Measurements from ENCODE around the gene AIPL1.

AIPL1 gene

GRCh38 chr17:6461246-6461645, 26.3 kb upstream of the AIPL1 start:
- no peaks in the 10 kb centered on the region for H3K9me3 ChIP-seq (ENCODE audit: insufficient read depth, low read depth, low read length)
- no peaks in the 10 kb centered on the region for H4K20me1 ChIP-seq (ENCODE audit: insufficient read depth, low read length, poor library complexity, severe bottlenecking)
- no peaks in the 10 kb centered on the region for H3K27me3 ChIP-seq (ENCODE audit: insufficient read depth, low read length, poor library complexity, severe bottlenecking)
- H3K9me2 ChIP-seq (replicated peaks; ENCODE audit: low read depth, low read length), result no peaks in the 10 kb centered on the region
- no peak overlapping the region for H2AFZ ChIP-seq (ENCODE audit: low read length)
- no peak overlapping the region for H3K4me3 ChIP-seq (ENCODE audit: low read length, poor library complexity, severe bottlenecking)
- H3K4me2 ChIP-seq (ENCODE audit: low read depth, low read length, poor library complexity, severe bottlenecking), result no peak overlapping the region
- no peaks in the 10 kb centered on the region for H3K79me2 ChIP-seq (ENCODE audit: insufficient read depth, low read length)
- H3K4me1 ChIP-seq (ENCODE audit: insufficient read depth, low read length, poor library complexity, severe bottlenecking), result no peaks in the 10 kb centered on the region
- TF ChIP-seq, protein P1, sequence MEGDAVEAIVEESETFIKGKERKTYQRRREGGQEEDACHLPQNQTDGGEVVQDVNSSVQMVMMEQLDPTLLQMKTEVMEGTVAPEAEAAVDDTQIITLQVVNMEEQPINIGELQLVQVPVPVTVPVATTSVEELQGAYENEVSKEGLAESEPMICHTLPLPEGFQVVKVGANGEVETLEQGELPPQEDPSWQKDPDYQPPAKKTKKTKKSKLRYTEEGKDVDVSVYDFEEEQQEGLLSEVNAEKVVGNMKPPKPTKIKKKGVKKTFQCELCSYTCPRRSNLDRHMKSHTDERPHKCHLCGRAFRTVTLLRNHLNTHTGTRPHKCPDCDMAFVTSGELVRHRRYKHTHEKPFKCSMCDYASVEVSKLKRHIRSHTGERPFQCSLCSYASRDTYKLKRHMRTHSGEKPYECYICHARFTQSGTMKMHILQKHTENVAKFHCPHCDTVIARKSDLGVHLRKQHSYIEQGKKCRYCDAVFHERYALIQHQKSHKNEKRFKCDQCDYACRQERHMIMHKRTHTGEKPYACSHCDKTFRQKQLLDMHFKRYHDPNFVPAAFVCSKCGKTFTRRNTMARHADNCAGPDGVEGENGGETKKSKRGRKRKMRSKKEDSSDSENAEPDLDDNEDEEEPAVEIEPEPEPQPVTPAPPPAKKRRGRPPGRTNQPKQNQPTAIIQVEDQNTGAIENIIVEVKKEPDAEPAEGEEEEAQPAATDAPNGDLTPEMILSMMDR (conservative IDR thresholded peaks at IDR 0.05; ENCODE audit: low read length), result no peak
- TF ChIP-seq EZH2phosphoT487 (IDR thresholded peaks at IDR 0.05; ENCODE audit: borderline replicate concordance), result no peak
- no peaks in the 10 kb centered on the region for H3F3A ChIP-seq (ENCODE audit: low read depth)
- H3K9ac ChIP-seq (ENCODE audit: low read depth, low read length, poor library complexity, severe bottlenecking), result no peak overlapping the region
- no peaks in the 10 kb centered on the region for H3K36me3 ChIP-seq (ENCODE audit: insufficient read depth, low read length)

GRCh38 chr17:6460531-6461161, 25.7 kb upstream of the AIPL1 start:
- Histone ChIP-seq H3K4me2 (ENCODE audit: low read depth, low read length, poor library complexity, severe bottlenecking) (no peak overlapping the region), H3K79me2 (ENCODE audit: insufficient read depth, low read length) (no peaks in the 10 kb centered on the region), H3K9ac (ENCODE audit: low read depth, low read length, poor library complexity, severe bottlenecking) (no peak overlapping the region), H3K27me3 (ENCODE audit: insufficient read depth, low read length, poor library complexity, severe bottlenecking) (no peaks in the 10 kb centered on the region), H2AFZ (ENCODE audit: low read length) (no peak overlapping the region), H3K9me3 (ENCODE audit: insufficient read depth, low read depth, low read length) (no peaks in the 10 kb centered on the region), H3K36me3 (ENCODE audit: insufficient read depth, low read length) (no peaks in the 10 kb centered on the region), H3K4me3 (ENCODE audit: low read length, poor library complexity, severe bottlenecking) (no peak overlapping the region), H4K20me1 (ENCODE audit: insufficient read depth, low read length, poor library complexity, severe bottlenecking) (no peaks in the 10 kb centered on the region), H3K4me1 (ENCODE audit: insufficient read depth, low read length, poor library complexity, severe bottlenecking) (no peaks in the 10 kb centered on the region), H3K9me2 (replicated peaks; ENCODE audit: low read depth, low read length) (no peaks in the 10 kb centered on the region), H3F3A (ENCODE audit: low read depth) (no peaks in the 10 kb centered on the region)
- TF ChIP-seq EZH2phosphoT487 (IDR thresholded peaks at IDR 0.05; ENCODE audit: borderline replicate concordance), result no peak
- TF ChIP-seq, protein P1 (conservative IDR thresholded peaks at IDR 0.05; ENCODE audit: low read length), result no peak

DNA sequence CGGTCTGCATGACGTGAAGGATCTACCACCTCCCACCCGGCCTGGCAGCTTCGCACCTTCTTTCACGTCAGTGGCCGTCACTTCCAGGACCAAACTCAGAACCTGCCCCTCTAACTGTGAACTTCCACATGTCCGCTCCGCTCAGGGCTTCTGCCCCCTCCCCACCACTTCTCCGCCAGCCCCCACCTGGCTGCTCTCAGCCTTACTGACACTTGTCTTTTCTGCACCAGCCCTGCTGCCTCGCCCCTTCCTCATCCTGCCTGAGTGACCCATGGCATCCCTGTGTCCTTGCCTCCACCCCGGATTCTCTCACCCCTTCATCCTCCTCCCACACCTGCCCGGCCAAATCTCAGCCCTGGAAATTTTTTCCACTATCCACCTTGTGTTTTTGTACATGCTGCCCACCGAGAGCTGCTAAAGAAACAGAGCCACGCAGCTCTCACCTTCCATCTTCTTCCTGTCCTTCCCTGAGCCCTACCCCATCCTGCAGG, 23.6 kb upstream of the AIPL1 start:
- no peak overlapping the region for H2AFZ ChIP-seq (ENCODE audit: low read length)
- TF ChIP-seq, protein P1 (conservative IDR thresholded peaks at IDR 0.05; ENCODE audit: low read length), result no peak
- no peak for TF ChIP-seq EZH2phosphoT487 (IDR thresholded peaks at IDR 0.05; ENCODE audit: borderline replicate concordance)

More for the DNA sequence above, 23.6 kb upstream of the AIPL1 start:
- no peaks in the 10 kb centered on the region for H4K20me1 ChIP-seq (ENCODE audit: insufficient read depth, low read length, poor library complexity, severe bottlenecking)
- no peaks in the 10 kb centered on the region for H3K9me2 ChIP-seq (replicated peaks; ENCODE audit: low read depth, low read length)
- H3K27me3 ChIP-seq (ENCODE audit: insufficient read depth, low read length, poor library complexity, severe bottlenecking), result no peaks in the 10 kb centered on the region
- no peaks in the 10 kb centered on the region for H3K4me1 ChIP-seq (ENCODE audit: insufficient read depth, low read length, poor library complexity, severe bottlenecking)
- no peaks in the 10 kb centered on the region for H3K36me3 ChIP-seq (ENCODE audit: insufficient read depth, low read length)
- H3K9me3 ChIP-seq (ENCODE audit: insufficient read depth, low read depth, low read length), result no peaks in the 10 kb centered on the region
- H3K9ac ChIP-seq (ENCODE audit: low read depth, low read length, poor library complexity, severe bottlenecking), result no peak overlapping the region
- no peak overlapping the region for H3K4me3 ChIP-seq (ENCODE audit: low read length, poor library complexity, severe bottlenecking)
- H3F3A ChIP-seq (ENCODE audit: low read depth), result no peaks in the 10 kb centered on the region
- no peak overlapping the region for H3K4me2 ChIP-seq (ENCODE audit: low read depth, low read length, poor library complexity, severe bottlenecking)
- no peaks in the 10 kb centered on the region for H3K79me2 ChIP-seq (ENCODE audit: insufficient read depth, low read length)
